Neural progenitor cell (in vitro differentiated cells): Measurements from ENCODE around the gene FAM153A. TPM values are rescaled to one million over a fixed set of nuclear protein-coding genes. Genes with fewer than 3 reads are reported as not detected.
"Not testable (repeated sequence)": the region's sequence is repeated elsewhere in the genome, so short reads cannot be mapped to it uniquely, and the experiment has no call there.

Experiments
- DNase-seq: peaks from one replicate; pipeline ENCODE4 v3.0.0-alpha.2; 2016; ENCODE audit warnings: low spot score
- H2AFZ ChIP-seq: fragments of 200-600 bp; sonication (generic); replicated peaks from 2 replicates; pipeline ENCODE4 v1.6.1; 2016; ENCODE audit warnings: antibody characterized with exemption
- H3F3A ChIP-seq: fragments of 200-600 bp; sonication (generic); 2 replicates; pipeline ENCODE4 v1.6.1; 2016; ENCODE audit warnings: antibody characterized with exemption, low read depth
- H3K27ac ChIP-seq: fragments of 200-600 bp; sonication (generic); 2 replicates; pipeline ENCODE4 v1.5.1; 2016; ENCODE audit warnings: mild to moderate bottlenecking
- H3K27me3 ChIP-seq: fragments of 200-600 bp; sonication (generic); 2 replicates; pipeline ENCODE4 v1.6.1; 2016; ENCODE audit warnings: mild to moderate bottlenecking, moderate library complexity
- H3K36me3 ChIP-seq: fragments of 200-600 bp; sonication (generic); 2 replicates; pipeline ENCODE4 v1.5.1; 2016
- H3K4me1 ChIP-seq: fragments of 200-600 bp; sonication (generic); 2 replicates; pipeline ENCODE4 v1.6.1; 2016; ENCODE audit warnings: mixed run types
- H3K4me2 ChIP-seq: fragments of 200-600 bp; sonication (generic); 2 replicates; pipeline ENCODE4 v1.6.1; 2016
- H3K4me3 ChIP-seq: fragments of 200-600 bp; sonication (generic); 2 replicates; pipeline ENCODE4 v1.5.1; 2016
- H3K79me2 ChIP-seq: fragments of 200-600 bp; sonication (generic); 2 replicates; pipeline ENCODE4 v1.6.1; 2016; ENCODE audit warnings: low read depth
- H3K9ac ChIP-seq: fragments of 200-600 bp; sonication (generic); 2 replicates; pipeline ENCODE4 v1.6.1; 2016
- H3K9me3 ChIP-seq: fragments of 200-600 bp; sonication (generic); 2 replicates; pipeline ENCODE4 v1.5.1; 2016; ENCODE audit warnings: low read depth
- H4K20me1 ChIP-seq: fragments of 200-600 bp; sonication (generic); 2 replicates; pipeline ENCODE4 v1.6.1; 2016; ENCODE audit warnings: low read depth
- H3K27ac Mint-ChIP-seq: 3 replicates; pipeline ENCODE4 v1.8.0; 2021; ENCODE audit warnings: mixed read lengths
- H3K27me3 Mint-ChIP-seq: 2 replicates; pipeline ENCODE4 v1.8.0; 2022; ENCODE audit warnings: low read depth, mild to moderate bottlenecking, inconsistent platforms, moderate library complexity, mixed read lengths; ENCODE audit not compliant: insufficient read depth
- H3K36me3 Mint-ChIP-seq: 3 replicates; pipeline ENCODE4 v1.8.0; 2021; ENCODE audit warnings: mixed read lengths
- H3K4me1 Mint-ChIP-seq: 3 replicates; pipeline ENCODE4 v1.8.0; 2021; ENCODE audit warnings: mixed read lengths
- H3K4me3 Mint-ChIP-seq: 3 replicates; pipeline ENCODE4 v1.8.0; 2021; ENCODE audit warnings: mild to moderate bottlenecking, moderate library complexity, mixed read lengths
- H3K9me3 Mint-ChIP-seq: 3 replicates; pipeline ENCODE4 v1.8.0; 2020; ENCODE audit warnings: mixed read lengths
- total RNA-seq: library from RNA; depleted of rRNA; stranded (reverse); fragments of >200 nt; gene quantifications from 2 replicates; pipeline ENCODE4 v1.2.3, GENCODE V29; 2015; ENCODE audit warnings: low replicate concordance

The FAM153A gene
- total RNA-seq, 1 donor from 2014 or later: not detected

DNA sequence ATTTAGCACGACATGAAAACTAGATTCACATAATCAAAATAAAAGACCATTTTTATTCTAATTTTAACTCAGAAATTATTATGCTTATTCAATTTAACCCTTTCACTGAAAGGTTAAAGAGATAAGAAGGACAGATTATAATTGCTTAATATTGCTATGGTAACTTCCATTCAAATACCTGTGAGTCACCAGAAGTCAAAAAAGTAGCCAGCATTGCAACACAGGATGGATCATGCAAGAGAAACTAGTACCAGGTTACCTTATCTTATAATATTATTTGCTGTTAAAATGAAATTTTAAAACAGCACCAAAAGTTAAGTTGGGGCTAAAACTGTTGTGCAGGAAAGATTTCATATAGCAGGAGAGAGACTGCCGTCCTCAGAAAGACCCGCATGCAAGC is 11.5 kb downstream of the FAM153A start:
- not testable (repeated sequence) for H3K27me3 Mint-ChIP-seq, H3K27me3 ChIP-seq, H3K4me1 ChIP-seq, H3K36me3 ChIP-seq, H3K4me3 ChIP-seq, H3K9me3 Mint-ChIP-seq, H3K4me2 ChIP-seq, H3K27ac Mint-ChIP-seq, H3K79me2 ChIP-seq, H3K27ac ChIP-seq, H3K9me3 ChIP-seq, H3K9ac ChIP-seq, H3K36me3 Mint-ChIP-seq, DNase-seq, H3K4me3 Mint-ChIP-seq, H2AFZ ChIP-seq, H3K4me1 Mint-ChIP-seq, H3F3A ChIP-seq, H4K20me1 ChIP-seq

DNA sequence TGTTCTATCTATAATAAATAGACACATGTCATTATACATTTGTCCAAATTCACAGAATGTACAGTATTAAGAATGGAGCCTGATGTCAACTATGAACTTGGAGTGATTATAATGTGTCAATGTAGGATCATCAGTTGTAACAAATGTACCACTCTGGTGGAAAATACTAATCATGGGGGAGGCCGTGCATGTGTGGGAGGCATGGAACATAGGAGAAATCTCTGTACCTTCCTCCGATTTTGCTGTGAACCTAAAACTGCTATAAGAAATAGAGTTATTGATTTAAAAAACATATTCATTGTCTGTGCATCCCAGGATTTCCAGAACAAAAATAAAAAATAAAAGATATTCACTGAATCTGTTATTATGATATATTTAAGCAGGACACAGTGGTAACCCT is 12.1 kb downstream of the FAM153A start:
- not testable (repeated sequence) for H3K27ac Mint-ChIP-seq, H2AFZ ChIP-seq, H3K4me1 ChIP-seq, H3K36me3 Mint-ChIP-seq, H3K9me3 ChIP-seq, H3F3A ChIP-seq, H4K20me1 ChIP-seq, H3K4me3 Mint-ChIP-seq, H3K9ac ChIP-seq, H3K4me1 Mint-ChIP-seq, H3K27ac ChIP-seq, H3K27me3 Mint-ChIP-seq, H3K79me2 ChIP-seq, DNase-seq, H3K4me2 ChIP-seq, H3K4me3 ChIP-seq, H3K9me3 Mint-ChIP-seq, H3K36me3 ChIP-seq, H3K27me3 ChIP-seq

- H3K9me3 ChIP-seq, H3K9me3 Mint-ChIP-seq, H3K4me3 Mint-ChIP-seq, H3K4me3 ChIP-seq, H3K27ac ChIP-seq, H3K4me1 ChIP-seq, H2AFZ ChIP-seq, H3K79me2 ChIP-seq, H4K20me1 ChIP-seq, H3K4me1 Mint-ChIP-seq, H3K27me3 ChIP-seq, H3K36me3 ChIP-seq, H3K27ac Mint-ChIP-seq, H3K36me3 Mint-ChIP-seq, H3K4me2 ChIP-seq, DNase-seq, H3K9ac ChIP-seq, H3F3A ChIP-seq, H3K27me3 Mint-ChIP-seq: not testable (repeated sequence)
These were observed 18.8 kb downstream of the FAM153A start for GRCh38 chr5:177763737-177764508.

GRCh38 chr5:177760954-177761353 is 21.7 kb downstream of the FAM153A start:
- not testable (repeated sequence) for H3F3A ChIP-seq, H3K27me3 Mint-ChIP-seq, H3K36me3 Mint-ChIP-seq, H2AFZ ChIP-seq, DNase-seq, H3K36me3 ChIP-seq, H3K27ac ChIP-seq, H3K27ac Mint-ChIP-seq, H3K4me1 ChIP-seq, H3K79me2 ChIP-seq, H3K4me1 Mint-ChIP-seq, H3K9me3 ChIP-seq, H3K4me3 Mint-ChIP-seq, H3K27me3 ChIP-seq, H3K9me3 Mint-ChIP-seq, H3K4me2 ChIP-seq, H3K4me3 ChIP-seq, H4K20me1 ChIP-seq, H3K9ac ChIP-seq

GRCh38 chr5:177747354-177747753 is 35.3 kb downstream of the FAM153A start:
- H3K27me3 ChIP-seq, H2AFZ ChIP-seq, H3K9me3 ChIP-seq, H3K36me3 ChIP-seq, H3K27ac ChIP-seq, H3K4me3 ChIP-seq, H4K20me1 ChIP-seq, H3K79me2 ChIP-seq, H3F3A ChIP-seq, H3K9me3 Mint-ChIP-seq, H3K4me2 ChIP-seq, H3K36me3 Mint-ChIP-seq, H3K27ac Mint-ChIP-seq, DNase-seq, H3K9ac ChIP-seq, H3K4me1 Mint-ChIP-seq, H3K4me3 Mint-ChIP-seq, H3K27me3 Mint-ChIP-seq, H3K4me1 ChIP-seq: not testable (repeated sequence)

DNA sequence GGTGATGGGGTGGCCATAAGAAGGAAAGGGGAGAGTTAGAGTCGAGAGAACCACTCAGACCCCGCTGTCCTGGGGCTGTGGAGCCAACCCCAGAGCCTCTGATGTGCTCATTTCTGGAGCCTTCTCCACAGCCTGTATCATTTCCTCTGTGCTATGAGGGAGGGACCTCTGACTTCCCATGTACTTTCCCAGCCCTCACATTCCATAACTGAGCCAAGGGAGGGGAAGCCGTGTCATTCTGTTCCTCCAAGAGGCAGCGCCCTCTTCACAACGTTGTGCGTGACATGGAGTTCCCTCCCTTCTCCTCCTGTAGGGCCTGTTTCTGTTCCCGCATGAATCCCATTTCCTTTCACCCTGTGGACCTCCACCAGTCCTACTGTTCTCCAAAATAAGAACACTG is 57.8 kb downstream of the FAM153A start:
- H3K9me3 Mint-ChIP-seq, H3K79me2 ChIP-seq, H3K27ac ChIP-seq, H3K9me3 ChIP-seq, H3K4me3 ChIP-seq, DNase-seq, H3F3A ChIP-seq, H3K27ac Mint-ChIP-seq, H3K36me3 Mint-ChIP-seq, H3K27me3 Mint-ChIP-seq, H3K36me3 ChIP-seq, H3K27me3 ChIP-seq, H3K4me2 ChIP-seq, H3K9ac ChIP-seq, H3K4me3 Mint-ChIP-seq, H2AFZ ChIP-seq, H3K4me1 ChIP-seq, H4K20me1 ChIP-seq, H3K4me1 Mint-ChIP-seq: not testable (repeated sequence)

DNA sequence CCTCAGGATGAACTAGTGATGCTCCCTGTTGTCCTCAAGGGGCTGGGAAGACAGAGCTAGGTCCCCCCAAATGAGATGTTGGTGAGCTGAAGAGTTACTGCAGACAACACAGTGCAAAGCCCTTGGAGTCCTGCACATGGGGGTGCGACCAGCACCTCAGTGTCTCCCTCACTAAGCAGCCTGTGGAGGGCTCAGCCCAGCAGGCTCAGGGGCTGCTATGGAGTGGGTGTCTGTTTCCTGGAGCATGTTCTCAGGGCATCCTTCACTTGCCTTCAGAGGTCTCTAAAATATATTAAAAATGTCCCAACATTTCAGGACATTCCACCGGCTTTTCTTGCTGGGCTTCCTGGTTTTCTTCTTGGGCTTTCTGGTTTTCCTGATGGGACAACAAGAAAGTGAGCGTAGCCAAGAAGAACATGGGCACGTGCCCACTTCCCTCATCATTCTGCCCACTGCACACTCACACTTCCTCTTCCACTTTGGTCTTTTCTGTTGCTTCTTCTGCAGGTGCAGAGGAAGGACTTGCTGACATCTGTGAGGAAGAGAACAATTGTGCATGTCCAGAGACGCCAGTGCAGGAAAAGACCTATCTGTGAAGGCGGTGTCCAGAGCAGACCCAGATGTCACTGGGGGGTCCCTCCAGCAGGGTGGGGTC is 58.7 kb downstream of the FAM153A start:
- H3K27ac ChIP-seq, H3K4me1 ChIP-seq, H4K20me1 ChIP-seq, H3K4me3 Mint-ChIP-seq, H3F3A ChIP-seq, H3K9ac ChIP-seq, H3K9me3 Mint-ChIP-seq, H3K36me3 ChIP-seq, H3K4me1 Mint-ChIP-seq, H3K9me3 ChIP-seq, H3K36me3 Mint-ChIP-seq, DNase-seq, H3K4me3 ChIP-seq, H3K27me3 ChIP-seq, H3K79me2 ChIP-seq, H3K27me3 Mint-ChIP-seq, H2AFZ ChIP-seq, H3K27ac Mint-ChIP-seq, H3K4me2 ChIP-seq: not testable (repeated sequence)

DNA sequence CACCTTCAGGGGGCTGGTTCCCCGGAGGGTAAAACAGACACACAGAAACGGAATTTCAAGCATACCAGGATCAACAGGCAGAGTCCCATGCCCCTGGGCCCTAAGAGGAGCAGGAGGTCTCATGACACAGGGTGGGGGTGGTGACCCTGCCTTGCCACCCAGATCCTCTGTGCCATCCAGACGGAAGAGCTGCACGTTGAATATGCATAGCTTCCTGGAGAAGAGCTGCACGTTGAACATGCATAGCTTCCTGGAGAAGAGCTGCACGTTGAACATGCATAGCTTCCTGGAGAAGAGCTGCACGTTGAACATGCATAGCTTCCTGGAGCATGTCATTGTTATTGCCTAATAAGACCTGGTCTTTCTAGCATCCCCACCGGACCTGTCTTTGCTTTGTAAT is 59.9 kb downstream of the FAM153A start:
- not testable (repeated sequence) for H3K27ac Mint-ChIP-seq, H3K4me3 Mint-ChIP-seq

More for the DNA sequence above, 59.9 kb downstream of the FAM153A start:
- not testable (repeated sequence) for H3K9me3 Mint-ChIP-seq, H3K4me3 ChIP-seq, H4K20me1 ChIP-seq, H3K27me3 ChIP-seq, H3K4me1 ChIP-seq, DNase-seq, H3K27me3 Mint-ChIP-seq, H3K9me3 ChIP-seq, H3F3A ChIP-seq, H3K36me3 Mint-ChIP-seq, H3K9ac ChIP-seq, H3K4me2 ChIP-seq, H3K79me2 ChIP-seq, H3K4me1 Mint-ChIP-seq, H3K36me3 ChIP-seq, H2AFZ ChIP-seq, H3K27ac ChIP-seq
